ENCODE measurements around the gene TTC33. TPM values are rescaled to one million over a fixed set of nuclear protein-coding genes. Genes with fewer than 3 reads are reported as not detected.

Gene TTC33
- total RNA-seq, 4 donors from 2014 or later = 18.8 to 123 (median 39.7) TPM

- no peak for DNase-seq
- H3K36me3 ChIP-seq = no peaks in the 10 kb centered on the region
- H3K4me3 ChIP-seq = no peak overlapping the region
- intact Hi-C loops (cut with DNase I; ENCODE audit: low total_unique reads) = no loop called here
- TF ChIP-seq POLR2A (IDR thresholded peaks at IDR 0.05) (no peak), CTCF (IDR thresholded peaks at IDR 0.05) (no peak)
- H3K4me1 ChIP-seq = no peaks in the 10 kb centered on the region
- no peaks in the 10 kb centered on the region for H3K9me3 ChIP-seq
- H3K27me3 ChIP-seq = no peaks in the 10 kb centered on the region
- no peak overlapping the region for H3K27ac ChIP-seq
Observed at GRCh38 chr5:40505031-40505430, 250.7 kb downstream of the TTC33 start.

- Histone ChIP-seq H3K36me3 (no peaks in the 10 kb centered on the region), H3K27me3 (no peaks in the 10 kb centered on the region), H3K9me3 (no peaks in the 10 kb centered on the region), H3K27ac (no peak overlapping the region), H3K4me1 (no peaks in the 10 kb centered on the region), H3K4me3 (no peak overlapping the region)
- TF ChIP-seq CTCF (IDR thresholded peaks at IDR 0.05) = no peak
- no peak for TF ChIP-seq POLR2A (IDR thresholded peaks at IDR 0.05)
- intact Hi-C loops (cut with DNase I; ENCODE audit: low total_unique reads) = no loop called here
- no peak for DNase-seq
Observed at GRCh38 chr5:40503439-40503838, 252.3 kb downstream of the TTC33 start.

GRCh38 chr5:40502736-40503135, 253.0 kb downstream of the TTC33 start:
- TF ChIP-seq CTCF (IDR thresholded peaks at IDR 0.05) (no peak), POLR2A (IDR thresholded peaks at IDR 0.05) (no peak)
- Histone ChIP-seq H3K27ac (no peak overlapping the region), H3K4me3 (no peak overlapping the region), H3K27me3 (no peaks in the 10 kb centered on the region), H3K36me3 (no peaks in the 10 kb centered on the region), H3K9me3 (no peaks in the 10 kb centered on the region), H3K4me1 (no peaks in the 10 kb centered on the region)
- intact Hi-C loops (cut with DNase I; ENCODE audit: low total_unique reads) = no loop called here
- no peak for DNase-seq

GRCh38 chr5:40501711-40502444, 253.9 kb downstream of the TTC33 start:
- Histone ChIP-seq H3K36me3 (no peaks in the 10 kb centered on the region), H3K4me1 (no peaks in the 10 kb centered on the region), H3K27me3 (no peaks in the 10 kb centered on the region), H3K4me3 (no peak overlapping the region), H3K9me3 (no peaks in the 10 kb centered on the region), H3K27ac (no peak overlapping the region)
- no peak for DNase-seq
- TF ChIP-seq CTCF (IDR thresholded peaks at IDR 0.05) = no peak
- TF ChIP-seq POLR2A (IDR thresholded peaks at IDR 0.05) = no peak
- intact Hi-C loops (cut with DNase I; ENCODE audit: low total_unique reads) = no loop called here

- Histone ChIP-seq H3K36me3 (no peaks in the 10 kb centered on the region), H3K4me3 (no peak overlapping the region), H3K4me1 (no peaks in the 10 kb centered on the region), H3K27me3 (no peaks in the 10 kb centered on the region), H3K9me3 (no peaks in the 10 kb centered on the region), H3K27ac (no peak overlapping the region)
- TF ChIP-seq POLR2A (IDR thresholded peaks at IDR 0.05) (no peak), CTCF (IDR thresholded peaks at IDR 0.05) (no peak)
- no peak for DNase-seq
- intact Hi-C loops (cut with DNase I; ENCODE audit: low total_unique reads) = no loop called here
Observed at GRCh38 chr5:40499518-40500273, 256.1 kb downstream of the TTC33 start.
